T-helper 17 cell (primary cell): ENCODE measurements around the gene C16orf95. TPM values are rescaled to one million over a fixed set of nuclear protein-coding genes. Genes with fewer than 3 reads are reported as not detected.
A peak's percentile ranks its signal among the peaks of the same experiment; 100 is the strongest.
"Not testable (repeated sequence)": the region's sequence is repeated elsewhere in the genome, so short reads cannot be mapped to it uniquely, and the experiment has no call there.

Source experiments
- ATAC-seq: fragments of 150-1000 bp; cut with Tn5 transposase; 2 replicates; pipeline ENCODE4 v1.10.0; 2021; ENCODE audit warnings: mild to moderate bottlenecking, moderate library complexity
- DNase-seq, 3 donors: peaks; one replicate each; pipeline versions ENCODE4 v3.0.0 to v3.0.0-alpha.2; 2020 to 2021
- H3K9me3 ChIP-seq: one replicate; pipeline ENCODE4 v1.7.0; 2013; ENCODE audit warnings: low read length, mild to moderate bottlenecking; ENCODE audit not compliant: control insufficient read depth, poor library complexity, severe bottlenecking
- H3K27ac Mint-ChIP-seq: one replicate; pipeline ENCODE4 v1.8.0; 2022; ENCODE audit warnings: mild to moderate bottlenecking, moderate library complexity, mixed read lengths
- H3K27me3 Mint-ChIP-seq: one replicate; pipeline ENCODE4 v1.8.0; 2022; ENCODE audit warnings: mixed read lengths
- H3K36me3 Mint-ChIP-seq: one replicate; pipeline ENCODE4 v1.8.0; 2022; ENCODE audit warnings: low read depth, mixed read lengths
- H3K4me1 Mint-ChIP-seq: one replicate; pipeline ENCODE4 v1.8.0; 2022; ENCODE audit warnings: mild to moderate bottlenecking, mixed read lengths
- H3K4me3 Mint-ChIP-seq: one replicate; pipeline ENCODE4 v1.8.0; 2022; ENCODE audit warnings: mild to moderate bottlenecking, moderate library complexity, mixed read lengths
- total RNA-seq, 4 donors: library from RNA in 2 of 4; stranded (reverse) in 2 of 4; gene quantifications; one replicate each; pipeline ENCODE4 v1.2.3 and lab custom pipeline; 2022 to 2026

The C16orf95 gene
- total RNA-seq, 2 donors from 2014 or later = 2.0 to 2.6 TPM

- no peak for ATAC-seq
- peak overlapping the region; percentile 39 for H3K4me3 Mint-ChIP-seq
- peaks cover 4% of the 10 kb centered on the region for H3K36me3 Mint-ChIP-seq
Measured at GRCh38 chr16:87343753-87344050, 26.5 kb upstream of the C16orf95 start.

DNA sequence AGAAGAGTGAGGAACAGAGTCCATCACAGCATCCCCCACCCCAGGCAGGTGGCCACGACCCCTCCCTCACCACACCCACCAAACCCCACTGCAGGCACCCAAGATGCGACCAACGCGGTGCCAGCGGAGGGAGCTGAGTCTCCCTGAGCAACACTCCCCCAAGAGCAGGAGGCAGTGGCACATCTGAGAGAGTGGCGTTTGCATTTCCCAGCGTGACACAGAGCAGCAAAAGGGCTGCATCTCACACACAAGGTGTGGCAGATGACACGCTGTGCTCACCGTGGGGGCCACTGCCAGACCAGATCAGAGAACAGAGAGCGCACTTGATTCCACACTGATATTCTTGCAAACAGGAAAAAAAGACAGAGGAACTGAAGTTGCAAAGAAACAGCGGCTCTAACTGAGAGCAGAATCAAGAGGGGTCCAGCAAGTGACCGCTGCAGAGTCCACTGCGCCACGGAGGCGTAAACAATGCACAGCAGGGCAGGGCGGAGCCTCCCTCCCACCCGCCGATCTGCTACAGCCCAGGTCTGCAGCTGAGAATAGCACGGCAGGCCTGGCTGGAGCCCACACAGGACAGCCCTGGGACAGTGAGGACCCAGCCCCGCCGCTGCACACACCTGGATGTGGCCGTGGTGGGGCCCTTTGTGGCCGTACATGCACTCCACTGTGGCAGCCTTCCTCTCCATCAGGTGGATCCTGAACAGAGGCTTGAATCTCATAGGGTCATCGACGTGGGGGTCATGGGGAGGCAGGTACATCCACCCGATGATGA, 26.0 kb upstream of the C16orf95 start:
- Mint-ChIP-seq H3K4me1 (peaks cover 16% of the 10 kb centered on the region), H3K4me3 (peak overlapping the region; percentile 25), H3K36me3 (peaks cover 4% of the 10 kb centered on the region), H3K27me3 (no peaks in the 10 kb centered on the region), H3K27ac (no peak overlapping the region)
- no peaks in the 10 kb centered on the region for H3K9me3 ChIP-seq
- ATAC-seq = no peak
- DNase-seq = no peak

More at GRCh38 chr16:87343753-87344050, 26.5 kb upstream of the C16orf95 start:
- Mint-ChIP-seq H3K4me1 (peaks cover 17% of the 10 kb centered on the region), H3K27ac (peak overlapping the region; percentile 93), H3K27me3 (no peaks in the 10 kb centered on the region)
- no peaks in the 10 kb centered on the region for H3K9me3 ChIP-seq
- no peak for DNase-seq

DNA sequence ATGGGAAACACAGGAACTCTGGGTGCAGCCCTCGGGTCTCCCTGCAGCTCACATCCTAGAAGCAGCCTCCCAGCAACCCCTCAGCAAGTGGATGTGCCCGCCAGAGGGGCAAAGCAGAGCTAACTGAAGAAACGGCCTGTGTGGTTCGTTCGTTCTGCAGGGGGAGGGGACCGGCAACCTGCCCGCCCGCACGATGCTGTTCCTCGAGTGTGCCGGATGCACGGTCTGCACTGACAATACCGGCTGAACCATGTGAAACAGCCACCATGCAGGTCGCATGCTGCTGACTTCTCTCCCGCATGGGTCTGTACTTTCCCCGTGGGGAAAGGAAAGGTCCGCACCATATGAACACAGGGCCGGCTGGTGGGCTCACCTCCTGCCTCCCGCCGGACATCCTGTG, 25.3 kb upstream of the C16orf95 start:
- Mint-ChIP-seq H3K27ac (no peak overlapping the region), H3K4me1 (peaks cover 15% of the 10 kb centered on the region), H3K27me3 (no peaks in the 10 kb centered on the region), H3K36me3 (peaks cover 4% of the 10 kb centered on the region), H3K4me3 (no peak overlapping the region)
- no peaks in the 10 kb centered on the region for H3K9me3 ChIP-seq
- DNase-seq (no peak), ATAC-seq (no peak)

DNA sequence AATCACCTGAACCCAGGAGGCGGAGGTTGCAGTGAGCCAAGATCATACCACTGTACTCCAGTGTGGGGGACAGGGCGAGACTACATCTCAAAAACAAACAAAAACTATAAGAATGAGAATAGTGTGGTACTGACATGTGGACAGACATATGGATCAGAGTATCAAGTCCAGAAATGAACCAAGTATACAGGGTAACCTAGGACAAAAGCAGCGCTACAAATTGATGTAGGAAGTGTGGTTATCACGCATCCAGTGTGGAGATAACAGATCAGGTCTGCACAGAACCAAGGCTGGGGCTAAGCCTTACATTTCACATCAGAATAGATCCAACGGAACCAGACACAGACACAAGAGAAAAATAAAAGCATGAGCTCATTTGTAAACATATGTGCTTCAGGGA, 23.0 kb upstream of the C16orf95 start:
- no peak overlapping the region for H3K4me3 Mint-ChIP-seq
- no peak for DNase-seq
- no peak for ATAC-seq
- peak overlapping the region; percentile 60 for H3K27ac Mint-ChIP-seq
- H3K27me3 Mint-ChIP-seq = no peaks in the 10 kb centered on the region
- H3K4me1 Mint-ChIP-seq = peaks cover 10% of the 10 kb centered on the region
- no peaks in the 10 kb centered on the region for H3K9me3 ChIP-seq
- H3K36me3 Mint-ChIP-seq = no peaks in the 10 kb centered on the region

GRCh38 chr16:87339724-87340105, 22.5 kb upstream of the C16orf95 start:
- H3K4me3 Mint-ChIP-seq, H3K27ac Mint-ChIP-seq, ATAC-seq, H3K36me3 Mint-ChIP-seq, H3K27me3 Mint-ChIP-seq, H3K9me3 ChIP-seq, DNase-seq: not testable (repeated sequence)
- H3K4me1 Mint-ChIP-seq = peaks cover 10% of the 10 kb centered on the region

GRCh38 chr16:87339086-87339723, 22.0 kb upstream of the C16orf95 start:
- no peaks in the 10 kb centered on the region for H3K9me3 ChIP-seq
- H3K4me1 Mint-ChIP-seq = peaks cover 10% of the 10 kb centered on the region
- no peak for DNase-seq
- no peak for ATAC-seq
- no peaks in the 10 kb centered on the region for H3K27me3 Mint-ChIP-seq
- no peak overlapping the region for H3K4me3 Mint-ChIP-seq
- peaks cover 1% of the 10 kb centered on the region for H3K36me3 Mint-ChIP-seq
- no peak overlapping the region for H3K27ac Mint-ChIP-seq

DNA sequence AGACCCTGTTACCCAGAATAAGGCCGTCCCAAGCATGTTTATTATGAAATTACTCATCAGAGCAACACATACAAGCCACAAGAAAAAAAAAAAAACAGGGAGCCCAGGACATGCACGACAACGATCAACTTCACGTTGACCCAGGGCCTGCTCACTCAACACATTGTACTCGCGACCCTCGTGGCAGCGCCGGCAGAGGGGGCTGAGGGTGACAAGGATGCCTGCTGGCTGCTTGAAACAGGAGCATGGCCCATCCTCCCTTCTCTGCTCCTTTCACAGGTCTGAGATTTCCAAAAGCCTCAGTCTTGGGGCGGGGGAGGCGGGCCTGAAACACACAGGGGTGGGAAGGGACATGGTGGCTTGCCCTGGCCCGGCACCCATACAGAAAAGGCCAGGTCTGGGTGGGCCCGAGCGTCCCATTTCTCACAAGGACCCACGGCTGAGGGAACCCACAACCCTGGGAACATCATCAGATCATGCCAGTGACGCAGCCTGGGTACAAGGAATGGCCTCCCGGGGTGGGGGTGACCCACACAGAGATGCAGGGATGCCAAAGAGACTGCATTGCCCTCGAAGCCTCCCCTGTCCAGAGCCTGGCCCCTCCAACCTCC, 21.1 kb upstream of the C16orf95 start:
- Mint-ChIP-seq H3K4me3 (no peak overlapping the region), H3K27me3 (no peaks in the 10 kb centered on the region), H3K27ac (no peak overlapping the region), H3K36me3 (peaks cover 2% of the 10 kb centered on the region), H3K4me1 (peaks cover 8% of the 10 kb centered on the region)
- ATAC-seq (no peak), DNase-seq (no peak)
- H3K9me3 ChIP-seq = no peaks in the 10 kb centered on the region

DNA sequence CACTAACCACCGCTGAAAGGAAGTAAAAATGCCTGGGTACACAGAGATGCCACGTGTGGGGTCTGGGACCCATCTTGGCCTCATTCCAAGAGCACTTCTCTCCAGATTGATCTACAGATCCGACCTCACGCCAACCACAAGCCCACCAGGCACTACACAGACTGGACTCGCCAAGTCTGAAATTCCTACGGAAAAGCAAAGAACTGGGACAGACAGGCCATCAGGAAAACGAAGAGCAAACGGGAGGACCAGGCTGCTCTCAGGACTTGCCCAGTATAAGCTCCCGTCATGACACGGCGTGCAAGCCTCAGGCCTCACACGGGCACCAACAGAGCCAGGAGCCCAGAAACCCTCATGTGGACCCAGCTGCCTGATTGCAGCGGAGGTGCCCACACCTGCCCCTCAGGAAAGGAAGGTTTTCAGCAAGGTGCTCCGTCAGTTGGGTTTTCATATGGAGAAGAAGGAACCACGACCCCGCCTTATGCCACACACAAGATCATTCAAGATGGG, 20.1 kb upstream of the C16orf95 start:
- ATAC-seq (no peak), DNase-seq (no peak)
- no peak overlapping the region for H3K4me3 Mint-ChIP-seq
- no peaks in the 10 kb centered on the region for H3K9me3 ChIP-seq
- H3K36me3 Mint-ChIP-seq = peaks cover 2% of the 10 kb centered on the region
- peaks cover 8% of the 10 kb centered on the region for H3K4me1 Mint-ChIP-seq
- H3K27ac Mint-ChIP-seq = peak overlapping the region; percentile 41
- no peaks in the 10 kb centered on the region for H3K27me3 Mint-ChIP-seq

DNA sequence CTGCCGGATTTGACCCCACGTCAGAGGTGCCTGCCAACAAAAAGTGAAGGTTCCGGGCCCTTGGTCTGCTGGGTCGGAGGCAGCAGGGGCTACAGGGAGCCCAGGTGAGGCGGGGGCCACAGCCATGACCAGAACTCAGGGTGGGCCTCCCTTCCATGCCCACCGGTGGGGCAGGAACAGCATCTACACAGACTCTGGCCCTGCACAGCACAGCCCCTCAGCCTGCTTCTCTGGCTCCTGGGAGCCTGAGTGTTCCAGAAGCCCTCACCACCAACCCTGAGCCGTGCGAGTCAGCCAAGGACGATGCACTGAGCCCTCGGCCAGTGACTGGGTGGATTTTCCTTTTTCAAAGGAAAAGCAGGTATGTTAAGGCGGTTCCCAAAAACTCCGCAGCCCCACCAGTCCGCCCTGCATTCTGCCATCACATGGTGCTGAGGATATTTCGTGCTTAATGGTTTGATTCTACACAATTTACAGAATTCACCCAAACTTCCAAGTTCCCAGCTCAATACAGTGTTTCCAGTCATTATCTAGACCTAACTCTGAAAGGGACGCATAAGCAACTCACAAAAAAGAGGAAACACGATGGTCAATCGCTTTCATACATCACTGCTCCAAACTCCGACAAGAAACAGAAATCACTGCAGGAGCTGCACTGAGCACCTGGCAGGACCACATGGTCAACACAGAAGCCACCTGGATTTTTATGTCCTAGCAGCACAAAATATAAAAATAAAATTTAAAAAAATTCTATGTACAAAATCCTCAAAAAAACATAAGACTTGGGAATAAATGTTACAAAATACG, 19.4 kb upstream of the C16orf95 start:
- Mint-ChIP-seq H3K4me1 (peaks cover 8% of the 10 kb centered on the region), H3K4me3 (no peak overlapping the region), H3K27ac (peak overlapping the region; percentile 41), H3K27me3 (no peaks in the 10 kb centered on the region), H3K36me3 (peaks cover 2% of the 10 kb centered on the region)
- no peak for DNase-seq
- no peaks in the 10 kb centered on the region for H3K9me3 ChIP-seq
- no peak for ATAC-seq

- no peak for ATAC-seq
- H3K4me1 Mint-ChIP-seq = peaks cover 10% of the 10 kb centered on the region
- peaks cover 2% of the 10 kb centered on the region for H3K36me3 Mint-ChIP-seq
- H3K9me3 ChIP-seq = no peaks in the 10 kb centered on the region
- H3K27ac Mint-ChIP-seq = peak overlapping the region; percentile 21
- H3K4me3 Mint-ChIP-seq = no peak overlapping the region
- DNase-seq = no peak
- no peaks in the 10 kb centered on the region for H3K27me3 Mint-ChIP-seq
Measured at GRCh38 chr16:87335625-87336433, 18.6 kb upstream of the C16orf95 start.

GRCh38 chr16:87334651-87335624, 17.7 kb upstream of the C16orf95 start:
- Mint-ChIP-seq H3K27ac (peak overlapping the region; percentile 21), H3K4me1 (peaks cover 11% of the 10 kb centered on the region), H3K27me3 (no peaks in the 10 kb centered on the region), H3K36me3 (peaks cover 2% of the 10 kb centered on the region), H3K4me3 (no peak overlapping the region)
- ATAC-seq = no peak
- no peaks in the 10 kb centered on the region for H3K9me3 ChIP-seq
- no peak for DNase-seq
